IMR-90 (cell line): ENCODE measurements around the gene RALGAPA2. TPM values are rescaled to one million over a fixed set of nuclear protein-coding genes. Genes with fewer than 3 reads are reported as not detected.

Source experiments
- ATAC-seq: fragments of 200-7000 bp; cut with Tn5 transposase; 2 replicates; pipeline ENCODE4 v1.9.1; 2020; ENCODE audit warnings: low read depth, mild to moderate bottlenecking, moderate library complexity
- BruUV-seq: library from RNA; stranded (reverse); fragments of 400-500 nt; replicated peaks from 2 replicates; lab custom pipeline; 2021; lab: Mats Ljungman, UMichigan
- CTCF ChIA-PET: fragments of 300-600 bp; formaldehyde crosslinking; extraction: SDS; loops from one replicate; lab custom pipeline; 2021; ENCODE audit warnings: antibody characterized with exemption; lab: Yijun Ruan, JAX
- POLR2A ChIA-PET: fragments of 300-600 bp; sonication (Branson Sonifier 250); formaldehyde crosslinking; loops from one replicate; lab custom pipeline; 2022; ENCODE audit warnings: antibody characterized with exemption; ENCODE audit not compliant: unreplicated experiment; lab: Charles Lee
- DNase-seq: peaks from one replicate; pipeline ENCODE4 v3.0.0; 2013
- H2AFZ ChIP-seq: replicated peaks from 2 replicates; pipeline ENCODE3; 2013; ENCODE audit warnings: low read length, mild to moderate bottlenecking; ENCODE audit not compliant: poor library complexity
- H2AK5ac ChIP-seq: 2 replicates; pipeline ENCODE4 v1.6.1; 2013; ENCODE audit warnings: low read depth, low read length, inconsistent platforms
- H2AK9ac ChIP-seq: replicated peaks from 2 replicates; pipeline ENCODE3; 2013; ENCODE audit warnings: mild to moderate bottlenecking, low read depth, low read length, moderate library complexity; ENCODE audit not compliant: poor library complexity
- H2BK120ac ChIP-seq: 2 replicates; pipeline ENCODE4 v1.6.1; 2013; ENCODE audit warnings: low read depth, low read length, inconsistent platforms
- H2BK15ac ChIP-seq: 3 replicates; pipeline ENCODE4 v1.6.1; 2013; ENCODE audit warnings: low read depth, low read length, inconsistent platforms
- H2BK20ac ChIP-seq: 2 replicates; pipeline ENCODE4 v1.6.1; 2013; ENCODE audit warnings: low read depth, mild to moderate bottlenecking, inconsistent platforms, low read length, moderate library complexity
- H2BK5ac ChIP-seq: 2 replicates; pipeline ENCODE4 v1.6.1; 2013; ENCODE audit warnings: mild to moderate bottlenecking, low read depth, low read length, inconsistent platforms; ENCODE audit not compliant: poor library complexity, severe bottlenecking
- H3K14ac ChIP-seq: replicated peaks from 2 replicates; pipeline ENCODE4 v1.6.1; 2013; ENCODE audit warnings: low read depth, low read length, inconsistent platforms
- H3K18ac ChIP-seq: 2 replicates; pipeline ENCODE4 v1.6.1; 2013; ENCODE audit warnings: low read depth, low read length, control low read depth
- H3K23ac ChIP-seq: 2 replicates; pipeline ENCODE4 v1.6.1; 2013; ENCODE audit warnings: low read depth, low read length, inconsistent platforms
- H3K27ac ChIP-seq: 2 replicates; pipeline ENCODE4 v1.5.1; 2013; ENCODE audit warnings: mild to moderate bottlenecking, control low read depth, low read length; ENCODE audit not compliant: insufficient read depth
- H3K27me3 ChIP-seq: 2 replicates; pipeline ENCODE4 v1.6.1; 2013; ENCODE audit warnings: low read length; ENCODE audit not compliant: control insufficient read depth, insufficient read depth
- H3K36me3 ChIP-seq: 2 replicates; pipeline ENCODE4 v1.6.1; 2013; ENCODE audit warnings: low read length, mixed read lengths; ENCODE audit not compliant: control insufficient read depth, insufficient read depth
- H3K4ac ChIP-seq: 2 replicates; pipeline ENCODE4 v1.6.1; 2013; ENCODE audit warnings: low read depth, low read length, inconsistent platforms
- H3K4me1 ChIP-seq: 2 replicates; pipeline ENCODE4 v1.6.1; 2013; ENCODE audit warnings: low read length, mixed read lengths; ENCODE audit not compliant: control insufficient read depth, insufficient read depth
- H3K4me2 ChIP-seq: 2 replicates; pipeline ENCODE4 v1.6.1; 2013; ENCODE audit warnings: low read depth, mild to moderate bottlenecking, control low read depth, low read length, moderate library complexity
- H3K4me3 ChIP-seq: 2 replicates; pipeline ENCODE4 v1.5.1; 2013; ENCODE audit warnings: low read depth, mild to moderate bottlenecking, control low read depth, low read length, moderate library complexity; ENCODE audit not compliant: insufficient read depth
- H3K56ac ChIP-seq: 2 replicates; pipeline ENCODE4 v1.6.1; 2013; ENCODE audit warnings: low read length, inconsistent platforms; ENCODE audit not compliant: insufficient read depth; ENCODE audit errors: extremely low read depth
- H3K79me1 ChIP-seq, 2 experiments: 2 replicates each; pipeline ENCODE4 v1.6.1; 2013; ENCODE audit warnings: low read length in 2 of 2, inconsistent platforms in 1 of 2, low read depth in 1 of 2
- H3K9ac ChIP-seq: 2 replicates; pipeline ENCODE4 v1.6.1; 2013; ENCODE audit warnings: low read depth, low read length, control low read depth
- H3K9me1 ChIP-seq: 2 replicates; pipeline ENCODE4 v1.6.1; 2013; ENCODE audit warnings: low read length, inconsistent platforms; ENCODE audit not compliant: insufficient read depth
- H3K9me3 ChIP-seq: 2 replicates; pipeline ENCODE4 v1.6.1; 2013; ENCODE audit warnings: low read length; ENCODE audit not compliant: control insufficient read depth, insufficient read depth
- H4K20me1 ChIP-seq: 2 replicates; pipeline ENCODE4 v1.6.1; 2013; ENCODE audit warnings: low read length, inconsistent platforms; ENCODE audit not compliant: insufficient read depth
- H4K5ac ChIP-seq: 2 replicates; pipeline ENCODE4 v1.6.1; 2013; ENCODE audit warnings: mild to moderate bottlenecking, low read depth, low read length, control low read depth
- H4K8ac ChIP-seq, 2 experiments: 2 replicates each; pipeline ENCODE4 v1.6.1; 2013; ENCODE audit warnings: low read depth in 2 of 2, low read length in 2 of 2, control low read depth in 1 of 2, inconsistent platforms in 1 of 2
- H4K91ac ChIP-seq: 2 replicates; pipeline ENCODE4 v1.6.1; 2013; ENCODE audit warnings: low read depth, low read length, inconsistent platforms; ENCODE audit not compliant: insufficient read depth
- BHLHE40 ChIP-seq: fragments of 150-350 bp; IDR thresholded peaks from 2 replicates; pipeline ENCODE4 v1.6.1; 2016; ENCODE audit warnings: mild to moderate bottlenecking, low read depth, low read length
- CHD1 ChIP-seq: IDR thresholded peaks from 2 replicates; pipeline ENCODE4 v1.6.1; 2012; ENCODE audit warnings: low read depth, low read length, improper control_type of control experiment
- MAFK ChIP-seq: IDR thresholded peaks from 2 replicates; pipeline ENCODE4 v1.6.1; 2012; ENCODE audit warnings: low read depth, low read length, improper control_type of control experiment
- MXI1 ChIP-seq: IDR thresholded peaks from 2 replicates; pipeline ENCODE4 v1.6.1; 2012; ENCODE audit warnings: low read depth, mild to moderate bottlenecking, low read length, moderate library complexity, borderline replicate concordance
- NFE2L2 ChIP-seq: fragments of 150-350 bp; IDR thresholded peaks from 2 replicates; pipeline ENCODE4 v1.6.1; 2016; ENCODE audit warnings: low read depth, mild to moderate bottlenecking, low read length
- RAD21 ChIP-seq: IDR thresholded peaks from 2 replicates; pipeline ENCODE4 v1.6.1; 2012; ENCODE audit warnings: low read length, improper control_type of control experiment
- RCOR1 ChIP-seq: IDR thresholded peaks from 2 replicates; pipeline ENCODE4 v1.6.1; 2012; ENCODE audit warnings: mild to moderate bottlenecking, low read length, improper control_type of control experiment; ENCODE audit not compliant: insufficient replicate concordance
- WGBS, 2 experiments: methylation state at CpG; one replicate each; pipeline versions ENCODE4 v1.1.5 to v1.1.7; 2013; ENCODE audit warnings: missing lambda C conversion rate in 2 of 2; ENCODE audit not compliant: insufficient read length in 1 of 2; ENCODE audit errors: extremely low coverage in 2 of 2; 5-methylcytosine and 5-hydroxymethylcytosine counted together
- dilution Hi-C: fragments of 300-500 bp; cut with HindIII; formaldehyde crosslinking; loops from one replicate; pipeline ENCODE4 v1.14.3; 2018; ENCODE audit warnings: low sequenced_read_pairs; ENCODE audit not compliant: unreplicated experiment
- in situ Hi-C: fragments of 300-500 bp; cut with MboI; formaldehyde crosslinking; loops from 3 replicates; pipeline ENCODE4 v1.14.3; 2019; ENCODE audit warnings: low sequenced_read_pairs, inconsistent platforms, mixed read lengths
- intact Hi-C: fragments of 100-400 bp; cut with micrococcal nuclease; formaldehyde crosslinking; loops from 2 replicates; pipeline ENCODE4 v1.10.0; 2022
- polyA plus RNA-seq, 3 experiments: library from polyadenylated mRNA; depleted of rRNA; stranded (reverse); fragments of >200 nt; gene quantifications; 2 replicates each; pipeline ENCODE4 v1.2.3, GENCODE V29; 2012; ENCODE audit warnings: low replicate concordance in 1 of 3
- total RNA-seq: library from RNA; depleted of rRNA; stranded (reverse); fragments of >200 nt; gene quantifications from 2 replicates; pipeline ENCODE4 v1.2.3, GENCODE V29; 2012

Gene RALGAPA2
- total and polyA plus RNA-seq, 2 of the 4 experiments (the other 2 are of a cell fraction): 1.3 to 3.9 TPM

DNA sequence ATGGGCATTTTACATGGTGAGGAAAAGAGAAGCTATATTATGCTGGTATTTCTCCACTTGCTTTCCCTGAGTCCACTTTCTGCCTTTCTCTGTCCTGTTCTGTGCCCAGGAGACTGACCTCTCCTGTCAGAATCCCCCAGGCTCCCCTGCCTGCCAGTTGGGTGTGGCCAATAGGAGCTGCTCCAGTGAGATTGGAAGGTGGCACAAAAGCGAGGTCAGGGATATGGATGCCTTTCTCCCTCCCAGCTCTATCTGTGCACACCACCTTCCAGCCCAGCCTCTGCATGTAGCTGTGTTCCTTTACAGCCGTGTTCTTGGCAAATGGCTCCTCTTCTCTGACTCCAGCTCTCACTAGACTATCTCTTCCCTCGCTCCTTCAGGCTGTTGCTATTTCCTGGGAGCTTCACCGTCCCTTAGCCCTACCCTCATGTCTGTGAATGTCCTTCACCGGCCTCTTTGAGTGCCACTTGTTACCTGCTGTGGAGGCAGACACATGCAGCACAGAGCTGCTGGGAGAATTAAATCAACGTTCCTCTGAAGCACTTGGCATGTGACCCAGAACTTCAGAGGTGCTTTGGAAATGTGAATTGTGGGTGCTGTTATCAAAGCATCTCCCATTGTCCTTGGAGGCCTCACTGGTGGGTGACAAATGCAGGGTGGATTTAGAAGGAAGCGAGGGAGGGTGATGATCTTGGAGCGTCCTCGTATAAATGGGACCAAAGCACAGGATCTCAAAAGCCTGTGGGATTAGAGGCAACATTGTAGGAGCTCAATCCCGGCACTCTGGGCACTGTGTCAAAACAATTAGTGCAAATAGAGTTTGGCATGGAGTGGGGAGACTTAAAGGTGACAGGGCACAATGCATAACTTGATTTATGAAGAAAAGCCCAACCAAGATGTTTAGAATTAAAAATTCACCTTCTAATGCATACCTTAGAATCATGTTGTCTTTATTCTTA, 28.9 kb upstream of the RALGAPA2 start:
- no peak overlapping the region for H3K9ac ChIP-seq
- H2AK5ac ChIP-seq: no peak overlapping the region
- CTCF ChIA-PET: no interaction called here
- no peak overlapping the region for H2BK15ac ChIP-seq
- no peak overlapping the region for H2AFZ ChIP-seq
- H3K4me3 ChIP-seq: no peak overlapping the region
- no peak for DNase-seq
- H2BK20ac ChIP-seq: no peak overlapping the region
- H3K4me1 ChIP-seq: no peaks in the 10 kb centered on the region
- H3K79me1 ChIP-seq: no peaks in the 10 kb centered on the region
- TF ChIP-seq RCOR1 (no peak), CHD1 (no peak), NFE2L2 (no peak), RAD21 (no peak), MXI1 (no peak), BHLHE40 (no peak), MAFK (no peak)
- 41% methylated on average over 4 of the region's 10 CpGs; no CpG with 5 or more reads in 1 of the 2 experiments for WGBS, 2 experiments
- no peak overlapping the region for H4K91ac ChIP-seq
- H3K56ac ChIP-seq: no peak overlapping the region
- in situ Hi-C loops: no loop called here
- H3K14ac ChIP-seq: no peak overlapping the region
- no peaks in the 10 kb centered on the region for H3K36me3 ChIP-seq
- no peak overlapping the region for H3K23ac ChIP-seq
- no peaks in the 10 kb centered on the region for H3K9me1 ChIP-seq
- dilution Hi-C loops: no loop called here
- no peak overlapping the region for H2AK9ac ChIP-seq
- H2BK120ac ChIP-seq: no peak overlapping the region
- no TSS peak for BruUV-seq
- no peaks in the 10 kb centered on the region for H4K20me1 ChIP-seq
- intact Hi-C loops: no loop called here
- H3K18ac ChIP-seq: no peak overlapping the region
- H3K27me3 ChIP-seq: peaks cover 2% of the 10 kb centered on the region; the same call in 1 of the 2 replicates
- H3K9me3 ChIP-seq: no peaks in the 10 kb centered on the region
- no peak overlapping the region for H3K4ac ChIP-seq
- no peak for ATAC-seq
- H3K4me2 ChIP-seq: no peak overlapping the region
- H3K27ac ChIP-seq: no peak overlapping the region
- POLR2A ChIA-PET: no interaction called here
- no peak overlapping the region for H2BK5ac ChIP-seq
- H4K8ac ChIP-seq: no peak overlapping the region
- no peak overlapping the region for H4K5ac ChIP-seq
